Esophagus muscularis mucosa (tissue), 4 donors: ENCODE measurements around the gene MRPS27. TPM values are rescaled to one million over a fixed set of nuclear protein-coding genes. Genes with fewer than 3 reads are reported as not detected.

ENCODE experiments used
- DNase-seq: peaks from one replicate; pipeline ENCODE4 v3.0.0-alpha.2; 2017; ENCODE audit errors: extremely low spot score
- H3K27ac ChIP-seq, 4 donors: fragments of 200-600 bp; sonication (generic); replicated peaks in 1 of 4; 1 replicate in 3 of 4; 2 replicates in 1 of 4; pipeline ENCODE4 v1.5.1; 2016 to 2019; ENCODE audit warnings: mild to moderate bottlenecking in 1 of 4
- H3K27me3 ChIP-seq, 4 donors: fragments of 200-600 bp; sonication (generic); one replicate each; pipeline versions ENCODE4 v1.5.1 to v1.6.0; 2016 to 2019
- H3K36me3 ChIP-seq, 4 donors: fragments of 200-600 bp; sonication (generic); one replicate each; pipeline ENCODE4 v1.5.1; 2016 to 2019
- H3K4me1 ChIP-seq, 4 donors: fragments of 200-600 bp; sonication (generic); one replicate each; pipeline ENCODE4 v1.5.1; 2016 to 2019
- H3K4me3 ChIP-seq, 4 donors: fragments of 200-600 bp; sonication (generic); 1 replicate in 2 of 4; 2 replicates in 2 of 4; pipeline ENCODE4 v1.5.1; 2016 to 2019; ENCODE audit warnings: mild to moderate bottlenecking in 4 of 4, moderate library complexity in 1 of 4
- H3K9me3 ChIP-seq, 4 donors: fragments of 200-600 bp; sonication (generic); 1 replicate in 3 of 4; 2 replicates in 1 of 4; pipeline ENCODE4 v1.5.1; 2016 to 2019
- CTCF ChIP-seq, 3 experiments: fragments of 200-600 bp in 2 of 3; fragments of 450-650 bp in 1 of 3; sonication (generic) in 2 of 3; IDR thresholded peaks; one replicate each; pipeline ENCODE4 v1.5.1; 2017 to 2019; ENCODE audit warnings: antibody characterized with exemption in 3 of 3, mild to moderate bottlenecking in 2 of 3, moderate library complexity in 1 of 3
- EP300 ChIP-seq: sonication (generic); formaldehyde crosslinking; IDR thresholded peaks from one replicate; pipeline ENCODE4 v1.6.1; 2017; ENCODE audit warnings: antibody characterized with exemption
- POLR2A ChIP-seq: fragments of 450-650 bp; IDR thresholded peaks from one replicate; pipeline ENCODE4 v1.6.1; 2017; ENCODE audit warnings: antibody characterized with exemption, moderate library complexity, mild to moderate bottlenecking, low read depth
- POLR2AphosphoS5 ChIP-seq, 2 donors: sonication (generic); formaldehyde crosslinking; IDR thresholded peaks; one replicate each; pipeline ENCODE4 v1.6.1; 2017; ENCODE audit warnings: antibody characterized with exemption in 2 of 2
- WGBS: methylation state at CpG from one replicate; pipeline ENCODE4 v1.1.5; 2018; 5-methylcytosine and 5-hydroxymethylcytosine counted together
- intact Hi-C: fragments of 100-400 bp; cut with DNase I; formaldehyde crosslinking; loops from one replicate; pipeline ENCODE4 v1.15.1; 2023
- total RNA-seq, 4 donors: library from RNA; depleted of rRNA; stranded (reverse); fragments of >200 nt; gene quantifications; one replicate each; pipeline versions ENCODE4 v1.1.0 to v1.2.1, GENCODE V29; 2016

The MRPS27 gene
- total RNA-seq, 4 donors from 2014 or later = 38.6 to 53.5 (median 45.7) TPM

- no peak for DNase-seq
- Histone ChIP-seq H3K27ac (no peak overlapping the region), H3K27me3 (no peaks in the 10 kb centered on the region), H3K4me1 (no peaks in the 10 kb centered on the region), H3K4me3 (no peak overlapping the region), H3K9me3 (no peaks in the 10 kb centered on the region), H3K36me3 (peaks cover 5 to 48% (median 34%) of the 10 kb centered on the region in 4 donors)
- TF ChIP-seq POLR2A = no peak
- no peak for TF ChIP-seq POLR2AphosphoS5 (IDR thresholded peaks at IDR 0.05)
- TF ChIP-seq CTCF (IDR thresholded peaks at IDR 0.05) = no peak
- no peak for TF ChIP-seq EP300
- intact Hi-C loops = loop anchor here (10.0 kb wide), 2 partner anchors 245 to 485 kb away; no protein-coding TSS in a partner anchor
- WGBS = 90% methylated on average over 1 of the region's 1 CpG
Observed at GRCh38 chr5:72359886-72360285, 39.8 kb upstream of the MRPS27 start.

DNA sequence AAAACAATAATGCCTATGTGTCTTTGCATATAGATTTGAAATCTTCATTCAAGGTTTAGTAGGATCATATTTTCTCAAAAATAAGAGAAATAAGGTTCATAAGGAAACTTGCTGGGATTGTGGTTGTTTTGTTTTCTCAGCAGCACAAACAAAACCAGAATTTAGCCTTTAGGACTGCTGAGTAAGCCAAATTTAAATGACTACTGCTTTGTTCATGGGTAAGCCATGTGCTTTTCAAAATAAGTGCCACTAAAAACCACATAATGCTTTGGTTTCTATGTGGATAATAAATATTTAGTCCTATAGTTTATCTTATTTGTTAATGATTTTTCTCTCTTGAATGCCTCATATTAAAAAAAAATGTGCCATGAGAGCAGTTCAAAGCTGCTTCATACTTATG is 38.9 kb upstream of the MRPS27 start:
- peaks cover 5 to 48% (median 34%) of the 10 kb centered on the region in 4 donors for H3K36me3 ChIP-seq
- no peaks in the 10 kb centered on the region for H3K4me1 ChIP-seq
- H3K9me3 ChIP-seq = no peaks in the 10 kb centered on the region
- H3K27ac ChIP-seq = no peak overlapping the region
- H3K4me3 ChIP-seq = no peak overlapping the region
- DNase-seq = no peak
- intact Hi-C loops = no loop called here
- H3K27me3 ChIP-seq = no peaks in the 10 kb centered on the region
- TF ChIP-seq CTCF (IDR thresholded peaks at IDR 0.05) = no peak
- no peak for TF ChIP-seq EP300

DNA sequence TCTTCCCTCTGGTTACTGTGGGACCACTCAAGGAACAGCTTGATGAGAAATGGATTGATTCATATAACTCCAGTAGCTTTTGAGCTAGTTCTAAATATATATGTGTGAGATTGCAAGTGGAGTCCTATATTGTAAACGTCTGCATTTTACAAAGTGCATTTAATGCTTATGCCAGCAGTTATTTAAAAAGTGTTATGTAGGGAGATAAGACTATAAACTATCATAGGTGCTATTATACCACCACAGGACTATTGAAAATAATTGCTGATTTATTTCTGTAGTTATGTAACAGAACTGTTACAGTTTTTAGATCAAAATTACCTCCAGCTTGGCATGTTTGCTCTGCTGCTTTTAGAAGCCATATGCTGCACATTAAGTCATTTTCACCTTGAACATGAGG is 36.3 kb upstream of the MRPS27 start:
- H3K27ac ChIP-seq = no peak overlapping the region
- no peaks in the 10 kb centered on the region for H3K4me1 ChIP-seq
- H3K4me3 ChIP-seq = no peak overlapping the region
- intact Hi-C loops = no loop called here
- no peaks in the 10 kb centered on the region for H3K27me3 ChIP-seq
- H3K9me3 ChIP-seq = no peaks in the 10 kb centered on the region
- TF ChIP-seq POLR2AphosphoS5 (IDR thresholded peaks at IDR 0.05) = no peak
- TF ChIP-seq CTCF (IDR thresholded peaks at IDR 0.05) = no peak
- TF ChIP-seq EP300 = no peak
- no peak for TF ChIP-seq POLR2A
- H3K36me3 ChIP-seq = peaks cover 5 to 33% (median 30%) of the 10 kb centered on the region in 4 donors
- DNase-seq = no peak
- WGBS = 67% methylated on average over 1 of the region's 1 CpG

- TF ChIP-seq CTCF (IDR thresholded peaks at IDR 0.05) (peak; percentile 45 to 58 (median 47)), POLR2AphosphoS5 (IDR thresholded peaks at IDR 0.05) (no peak)
- no peak for DNase-seq
Observed at GRCh38 chr5:72355706-72356299, 35.8 kb upstream of the MRPS27 start.

GRCh38 chr5:72353046-72353445 is 33.0 kb upstream of the MRPS27 start:
- DNase-seq = no peak
- no peaks in the 10 kb centered on the region for H3K9me3 ChIP-seq
- no peak overlapping the region for H3K27ac ChIP-seq
- TF ChIP-seq POLR2A = no peak
- no peak for TF ChIP-seq EP300
- no peak for TF ChIP-seq CTCF (IDR thresholded peaks at IDR 0.05)
- TF ChIP-seq POLR2AphosphoS5 (IDR thresholded peaks at IDR 0.05) = no peak
- H3K36me3 ChIP-seq = peaks cover 0 to 2% (median 1%) of the 10 kb centered on the region in 4 donors
- intact Hi-C loops = no loop called here
- no peaks in the 10 kb centered on the region for H3K4me1 ChIP-seq
- H3K4me3 ChIP-seq = no peak overlapping the region
- H3K27me3 ChIP-seq = no peaks in the 10 kb centered on the region

More at GRCh38 chr5:72355706-72356299, 35.8 kb upstream of the MRPS27 start:
- intact Hi-C loops = no loop called here
- H3K27ac ChIP-seq = no peak overlapping the region
- no peaks in the 10 kb centered on the region for H3K9me3 ChIP-seq
- 70% methylated on average over 5 of the region's 5 CpGs for WGBS
- H3K4me1 ChIP-seq = no peaks in the 10 kb centered on the region
- peaks cover 5 to 29% (median 27%) of the 10 kb centered on the region in 4 donors for H3K36me3 ChIP-seq
- no peak overlapping the region for H3K4me3 ChIP-seq
- H3K27me3 ChIP-seq = no peaks in the 10 kb centered on the region
